ENCODE measurements around the gene RBMS1. TPM values are rescaled to one million over a fixed set of nuclear protein-coding genes. Genes with fewer than 3 reads are reported as not detected.
A peak's percentile ranks its signal among the peaks of the same experiment; 100 is the strongest.

Gene RBMS1
- polyA plus RNA-seq, 2 of the 4 experiments (the other 2 are of a cell fraction), result 51.9 to 108 TPM

GRCh38 chr2:160224507-160224906, 269.1 kb downstream of the RBMS1 start:
- peaks cover 97% of the 10 kb centered on the region for H3K4me1 ChIP-seq
- ATAC-seq (peak; percentile 5 to 9; a peak in 4 of 6 replicates), DNase-seq (ENCODE audit: low read depth in 1 of 2, low spot score in 1 of 2) (no peak), FAIRE-seq (no peak)
- WGBS (ENCODE audit: missing lambda C conversion rate), result 11% methylated on average over 3 of the region's 3 CpGs
- no peak overlapping the region for H3K4me3 ChIP-seq
- peak overlapping the region; percentile 73 for H3K4me2 ChIP-seq
- TF ChIP-seq NFE2L2 (conservative IDR thresholded peaks at IDR 0.05; ENCODE audit: low read length) (no peak), JUN (IDR thresholded peaks at IDR 0.05) (peak in 1 of 2 experiments; percentile 10; a peak in 1 of 5 replicates), HOXA7 (CRISPR knock-in tag; IDR thresholded peaks at IDR 0.05) (0 out of 2 replicates have a peak, but pooled peaks have one; percentile 17)
- no peaks in the 10 kb centered on the region for H3K9me3 ChIP-seq
- ChIA-PET CTCF (interaction anchor here (1.0 to 5.5 kb wide), 3 partner anchors 10 to 27 kb away, joined by 3 to 49 read pairs (median 5); no protein-coding TSS in a partner anchor), POLR2A (interaction anchor here (1.0 to 1.8 kb wide), 4 partner anchors 10 to 17 kb away, joined by 3 to 5 read pairs (median 4); no protein-coding TSS in a partner anchor)
- H3K27ac ChIP-seq, result peak overlapping the region; percentile 88 to 97

GRCh38 chr2:160224060-160224459, 269.5 kb downstream of the RBMS1 start:
- H3K9me3 ChIP-seq, result no peaks in the 10 kb centered on the region
- WGBS (ENCODE audit: missing lambda C conversion rate), result 0% methylated on average over 3 of the region's 3 CpGs
- CTCF ChIA-PET, result interaction anchor here (1.0 to 5.5 kb wide), 3 partner anchors 10 to 28 kb away, joined by 3 to 49 read pairs (median 5); no protein-coding TSS in a partner anchor
- H3K4me1 ChIP-seq, result peaks cover 95% of the 10 kb centered on the region
- DNase-seq (ENCODE audit: low read depth in 1 of 2, low spot score in 1 of 2), result peak; percentile 86 to 92
- H3K4me3 ChIP-seq, result no peak overlapping the region
- peak overlapping the region; percentile 73 for H3K4me2 ChIP-seq
- peak; percentile 64 to 73 for ATAC-seq
- H3K27ac ChIP-seq, result peak overlapping the region; percentile 88 to 97
- no peak for FAIRE-seq
- POLR2A ChIA-PET, result interaction anchor here (1.0 to 1.8 kb wide), 4 partner anchors 10 to 17 kb away, joined by 3 to 5 read pairs (median 4); no protein-coding TSS in a partner anchor
- TF ChIP-seq SMC3 (IDR thresholded peaks at IDR 0.05) (no peak; the same call in 2 of the 3 replicates), CBX8 (IDR thresholded peaks at IDR 0.05) (no peak), NFE2L2 (conservative IDR thresholded peaks at IDR 0.05; ENCODE audit: low read length) (no peak), NR3C1 (IDR thresholded peaks at IDR 0.05) (no peak), HOXB13 (CRISPR knock-in tag; IDR thresholded peaks at IDR 0.05; ENCODE audit: low read depth) (no peak), ZC3H11A (IDR thresholded peaks at IDR 0.05) (no peak), JUN (IDR thresholded peaks at IDR 0.05) (peak; percentile 61 to 84; a peak in 4 of 5 replicates), PHF8 (IDR thresholded peaks at IDR 0.05; ENCODE audit: borderline replicate concordance, low read depth) (no peak), FOXS1 (CRISPR knock-in tag; IDR thresholded peaks at IDR 0.05) (no peak), HDAC2 (IDR thresholded peaks at IDR 0.05) (no peak), KDM1A (IDR thresholded peaks at IDR 0.05; ENCODE audit: low read depth) (no peak), ZFP36 (IDR thresholded peaks at IDR 0.05; ENCODE audit: borderline replicate concordance, partially characterized antibody) (no peak), ESRRA (IDR thresholded peaks at IDR 0.05; ENCODE audit: borderline replicate concordance, low read length) (no peak), RCOR1 (IDR thresholded peaks at IDR 0.05; ENCODE audit: low read depth, low read length) (no peak), RARB (CRISPR knock-in tag; IDR thresholded peaks at IDR 0.05) (no peak), CHD4 (IDR thresholded peaks at IDR 0.05; ENCODE audit: borderline replicate concordance) (no peak), MAFK (IDR thresholded peaks at IDR 0.05; ENCODE audit: partially characterized antibody) (peak; percentile 57), BHLHE40 (IDR thresholded peaks at IDR 0.05; ENCODE audit: low read depth, low read length) (no peak), CBX2 (IDR thresholded peaks at IDR 0.05; ENCODE audit: borderline replicate concordance, low read depth) (no peak), SREBF2 (IDR thresholded peaks at IDR 0.05) (no peak), CTCF (IDR thresholded peaks at IDR 0.05) (no peak), FOSB (CRISPR knock-in tag; IDR thresholded peaks at IDR 0.05) (no peak), TP53 (CRISPR knock-in tag; IDR thresholded peaks at IDR 0.05) (no peak), GATA3 (IDR thresholded peaks at IDR 0.05; ENCODE audit: borderline replicate concordance) (peak; percentile 62; the same call in 1 of the 2 replicates), ELK1 (IDR thresholded peaks at IDR 0.05; ENCODE audit: low read depth, low read length) (no peak), EP300 (IDR thresholded peaks at IDR 0.05) (peak; percentile 21 to 59; a peak in 2 of 5 replicates), RNF2 (IDR thresholded peaks at IDR 0.05; ENCODE audit: borderline replicate concordance, low read depth) (no peak), CEBPB (IDR thresholded peaks at IDR 0.05) (peak in 1 of 2 experiments; percentile 74; a peak in 2 of 4 replicates), RFX5 (IDR thresholded peaks at IDR 0.05) (no peak), HOXB5 (CRISPR knock-in tag; IDR thresholded peaks at IDR 0.05) (no peak), EHF (CRISPR knock-in tag; IDR thresholded peaks at IDR 0.05) (no peak), HOXA7 (CRISPR knock-in tag; IDR thresholded peaks at IDR 0.05) (no peak), RAD21 (conservative IDR thresholded peaks at IDR 0.05 in 1 of 2, IDR thresholded peaks at IDR 0.05 in 1 of 2) (peak; percentile 2 to 20; a peak in 2 of 5 replicates), MYC (IDR thresholded peaks at IDR 0.05; ENCODE audit: borderline replicate concordance, low read length) (no peak)
- TF ChIP-seq, protein P1, sequence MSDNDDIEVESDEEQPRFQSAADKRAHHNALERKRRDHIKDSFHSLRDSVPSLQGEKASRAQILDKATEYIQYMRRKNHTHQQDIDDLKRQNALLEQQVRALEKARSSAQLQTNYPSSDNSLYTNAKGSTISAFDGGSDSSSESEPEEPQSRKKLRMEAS (IDR thresholded peaks at IDR 0.05), result peak; percentile 64
- TF ChIP-seq, protein P2, sequence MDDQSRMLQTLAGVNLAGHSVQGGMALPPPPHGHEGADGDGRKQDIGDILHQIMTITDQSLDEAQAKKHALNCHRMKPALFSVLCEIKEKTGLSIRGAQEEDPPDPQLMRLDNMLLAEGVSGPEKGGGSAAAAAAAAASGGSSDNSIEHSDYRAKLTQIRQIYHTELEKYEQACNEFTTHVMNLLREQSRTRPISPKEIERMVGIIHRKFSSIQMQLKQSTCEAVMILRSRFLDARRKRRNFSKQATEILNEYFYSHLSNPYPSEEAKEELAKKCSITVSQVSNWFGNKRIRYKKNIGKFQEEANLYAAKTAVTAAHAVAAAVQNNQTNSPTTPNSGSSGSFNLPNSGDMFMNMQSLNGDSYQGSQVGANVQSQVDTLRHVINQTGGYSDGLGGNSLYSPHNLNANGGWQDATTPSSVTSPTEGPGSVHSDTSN (IDR thresholded peaks at IDR 0.05), result no peak
